ENCODE results near the gene ZNF101. TPM values are rescaled to one million over a fixed set of nuclear protein-coding genes. Genes with fewer than 3 reads are reported as not detected.

ZNF101 gene
- polyA plus RNA-seq, 1 experiment = 4.5 TPM

- ChIA-PET CTCF (no interaction called here), POLR2A (no interaction called here)
- no peak for DNase-seq (ENCODE audit: low read depth, low spot score)
These were observed 44.5 kb upstream of the ZNF101 start for GRCh38 chr19:19624032-19624570.

GRCh38 chr19:19626516-19627472 is 41.8 kb upstream of the ZNF101 start:
- ChIA-PET CTCF (no interaction called here), POLR2A (interaction anchor here (0.6 kb wide), 1 partner anchor 19 kb away, joined by 3 read pairs; no protein-coding TSS in a partner anchor)
- Histone ChIP-seq H3K27ac (ENCODE audit: low read depth, low read length) (no peak overlapping the region), H3K4me3 (ENCODE audit: low read depth, low read length) (no peak overlapping the region), H3K9me3 (ENCODE audit: control insufficient read depth, insufficient read depth, low read length) (peaks cover 4% of the 10 kb centered on the region; the same call in 1 of the 2 replicates), H3K27me3 (ENCODE audit: control insufficient read depth, insufficient read depth, low read length) (no peaks in the 10 kb centered on the region)
- TF ChIP-seq, protein P1, sequence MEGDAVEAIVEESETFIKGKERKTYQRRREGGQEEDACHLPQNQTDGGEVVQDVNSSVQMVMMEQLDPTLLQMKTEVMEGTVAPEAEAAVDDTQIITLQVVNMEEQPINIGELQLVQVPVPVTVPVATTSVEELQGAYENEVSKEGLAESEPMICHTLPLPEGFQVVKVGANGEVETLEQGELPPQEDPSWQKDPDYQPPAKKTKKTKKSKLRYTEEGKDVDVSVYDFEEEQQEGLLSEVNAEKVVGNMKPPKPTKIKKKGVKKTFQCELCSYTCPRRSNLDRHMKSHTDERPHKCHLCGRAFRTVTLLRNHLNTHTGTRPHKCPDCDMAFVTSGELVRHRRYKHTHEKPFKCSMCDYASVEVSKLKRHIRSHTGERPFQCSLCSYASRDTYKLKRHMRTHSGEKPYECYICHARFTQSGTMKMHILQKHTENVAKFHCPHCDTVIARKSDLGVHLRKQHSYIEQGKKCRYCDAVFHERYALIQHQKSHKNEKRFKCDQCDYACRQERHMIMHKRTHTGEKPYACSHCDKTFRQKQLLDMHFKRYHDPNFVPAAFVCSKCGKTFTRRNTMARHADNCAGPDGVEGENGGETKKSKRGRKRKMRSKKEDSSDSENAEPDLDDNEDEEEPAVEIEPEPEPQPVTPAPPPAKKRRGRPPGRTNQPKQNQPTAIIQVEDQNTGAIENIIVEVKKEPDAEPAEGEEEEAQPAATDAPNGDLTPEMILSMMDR (IDR thresholded peaks at IDR 0.05; ENCODE audit: low read depth, low read length) = no peak
- DNase-seq (ENCODE audit: low read depth, low spot score) = no peak

More at GRCh38 chr19:19624032-19624570, 44.5 kb upstream of the ZNF101 start:
- Histone ChIP-seq H3K4me3 (ENCODE audit: low read depth, low read length) (no peak overlapping the region), H3K27me3 (ENCODE audit: control insufficient read depth, insufficient read depth, low read length) (no peaks in the 10 kb centered on the region), H3K9me3 (ENCODE audit: control insufficient read depth, insufficient read depth, low read length) (peaks cover 4% of the 10 kb centered on the region; the same call in 1 of the 2 replicates), H3K27ac (ENCODE audit: low read depth, low read length) (no peak overlapping the region)
- TF ChIP-seq, protein P1 (IDR thresholded peaks at IDR 0.05; ENCODE audit: low read depth, low read length) = no peak

- TF ChIP-seq, protein P1 (IDR thresholded peaks at IDR 0.05; ENCODE audit: low read depth, low read length) = no peak
- POLR2A ChIA-PET = no interaction called here
- Histone ChIP-seq H3K9me3 (ENCODE audit: control insufficient read depth, insufficient read depth, low read length) (peaks cover 4% of the 10 kb centered on the region; the same call in 1 of the 2 replicates), H3K27me3 (ENCODE audit: control insufficient read depth, insufficient read depth, low read length) (no peaks in the 10 kb centered on the region), H3K27ac (ENCODE audit: low read depth, low read length) (no peak within 1 kb of the TSS), H3K4me3 (ENCODE audit: low read depth, low read length) (peak within 1 kb of the TSS; percentile 43)
- CTCF ChIA-PET = interaction anchor here (0.9 kb wide), 1 partner anchor 98 kb away, joined by 3 read pairs; no protein-coding TSS in a partner anchor
- no peak for DNase-seq (ENCODE audit: low read depth, low spot score)
These were observed 40.8 kb upstream of the ZNF101 start, which contains the start of gene LPAR2 for GRCh38 chr19:19627621-19628500. Gene LPAR2, minus strand, starts transcription at chr19:19628220. Its CDS starts 945 bp downstream, at chr19:19627275.

DNA sequence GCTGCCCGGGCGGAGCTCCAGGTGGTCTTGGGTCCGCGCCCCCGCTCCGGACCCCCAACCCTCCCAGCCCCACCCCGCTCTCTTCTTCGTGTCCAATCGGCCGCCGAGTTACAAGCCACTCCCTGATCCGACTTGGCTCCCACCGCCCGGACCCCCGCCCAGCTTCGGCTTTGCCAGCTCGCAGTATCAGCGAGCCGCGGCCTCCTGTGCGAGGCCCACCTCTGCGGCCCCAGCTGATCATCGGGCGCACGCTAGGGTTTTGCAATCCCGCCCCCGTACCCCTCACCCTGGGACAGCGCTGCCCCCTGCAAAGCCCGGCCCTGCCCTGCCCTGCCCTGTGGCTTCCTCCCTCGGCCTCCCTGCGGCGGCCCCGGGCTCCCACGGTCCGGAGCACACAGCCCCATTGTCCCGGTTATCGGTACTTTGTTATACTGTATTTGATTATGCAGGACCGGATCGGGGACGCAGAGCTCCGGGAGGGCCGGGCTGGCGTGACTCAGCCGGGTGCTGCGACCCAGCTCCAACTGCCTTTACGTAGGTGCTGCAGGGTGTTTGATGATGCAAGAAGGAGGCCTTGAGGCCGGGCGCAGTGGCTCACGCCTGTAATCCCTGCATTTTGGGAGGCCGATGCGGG is 40.0 kb upstream of the ZNF101 start:
- Histone ChIP-seq H3K27ac (ENCODE audit: low read depth, low read length) (no peak overlapping the region), H3K9me3 (ENCODE audit: control insufficient read depth, insufficient read depth, low read length) (peaks cover 4% of the 10 kb centered on the region; the same call in 1 of the 2 replicates), H3K4me3 (ENCODE audit: low read depth, low read length) (peak overlapping the region; percentile 43), H3K27me3 (ENCODE audit: control insufficient read depth, insufficient read depth, low read length) (no peaks in the 10 kb centered on the region)
- DNase-seq (ENCODE audit: low read depth, low spot score) = no peak
- TF ChIP-seq, protein P1 (IDR thresholded peaks at IDR 0.05; ENCODE audit: low read depth, low read length) = no peak
- CTCF ChIA-PET = interaction anchor here (0.9 kb wide), 1 partner anchor 99 kb away, joined by 3 read pairs; no protein-coding TSS in a partner anchor
- POLR2A ChIA-PET = no interaction called here
